ENCODE results near the gene NFE2L2. TPM values are rescaled to one million over a fixed set of nuclear protein-coding genes. Genes with fewer than 3 reads are reported as not detected.
"Not testable (repeated sequence)": the region's sequence is repeated elsewhere in the genome, so short reads cannot be mapped to it uniquely, and the experiment has no call there.

NFE2L2 gene
- total and polyA plus RNA-seq, 8 donors = 76.0 to 104 (median 88.7) TPM

DNA sequence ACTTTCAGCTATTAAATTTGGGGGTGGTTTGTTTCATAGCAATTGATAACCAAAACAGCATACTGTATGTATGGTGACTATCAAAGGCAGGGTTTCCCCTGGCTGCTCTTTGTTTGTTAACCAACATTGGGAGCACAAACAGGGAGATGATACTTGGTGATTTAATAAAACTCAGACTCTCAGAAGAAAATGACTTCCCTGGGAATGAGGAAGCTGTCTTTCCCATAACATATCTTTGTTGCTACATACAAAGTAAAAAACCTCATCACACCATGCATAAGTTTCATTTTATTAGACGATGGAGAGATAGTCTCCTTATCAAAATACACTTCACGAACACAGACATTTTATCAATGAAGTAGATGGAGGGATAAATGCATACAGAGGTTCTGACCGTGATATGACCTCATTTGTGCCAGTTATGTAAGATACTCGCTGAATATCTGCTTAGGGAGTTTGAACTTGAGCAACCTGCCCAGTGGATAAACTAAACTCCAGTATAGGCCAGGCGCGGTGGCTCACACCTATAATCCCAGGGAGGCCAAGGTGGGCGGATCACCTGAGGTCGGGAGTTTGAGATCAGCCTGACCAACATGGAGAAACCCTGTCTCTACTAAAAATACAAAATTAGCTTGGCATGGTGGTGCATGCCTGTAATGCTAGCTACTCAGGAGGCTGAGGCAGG, 3.8 kb upstream of the NFE2L2 start:
- intact Hi-C loops (cut with DNase I) = loop anchor here in 1 of 2 donors (10.0 kb wide), 1 partner anchor 104 kb away; no protein-coding TSS in a partner anchor
- ATAC-seq = no peak
- H3K36me3 ChIP-seq = no peaks in the 10 kb centered on the region
- H3K4me3 ChIP-seq = no peak overlapping the region
- peak overlapping the region in 1 of 2 donors; percentile 28 for H3K27ac ChIP-seq
- no peak for DNase-seq
- H3K4me1 ChIP-seq = peaks cover 15 to 20% of the 10 kb centered on the region in 2 donors
- no peaks in the 10 kb centered on the region for H3K27me3 ChIP-seq
- no peaks in the 10 kb centered on the region for H3K9me3 ChIP-seq
- TF ChIP-seq, protein P1, sequence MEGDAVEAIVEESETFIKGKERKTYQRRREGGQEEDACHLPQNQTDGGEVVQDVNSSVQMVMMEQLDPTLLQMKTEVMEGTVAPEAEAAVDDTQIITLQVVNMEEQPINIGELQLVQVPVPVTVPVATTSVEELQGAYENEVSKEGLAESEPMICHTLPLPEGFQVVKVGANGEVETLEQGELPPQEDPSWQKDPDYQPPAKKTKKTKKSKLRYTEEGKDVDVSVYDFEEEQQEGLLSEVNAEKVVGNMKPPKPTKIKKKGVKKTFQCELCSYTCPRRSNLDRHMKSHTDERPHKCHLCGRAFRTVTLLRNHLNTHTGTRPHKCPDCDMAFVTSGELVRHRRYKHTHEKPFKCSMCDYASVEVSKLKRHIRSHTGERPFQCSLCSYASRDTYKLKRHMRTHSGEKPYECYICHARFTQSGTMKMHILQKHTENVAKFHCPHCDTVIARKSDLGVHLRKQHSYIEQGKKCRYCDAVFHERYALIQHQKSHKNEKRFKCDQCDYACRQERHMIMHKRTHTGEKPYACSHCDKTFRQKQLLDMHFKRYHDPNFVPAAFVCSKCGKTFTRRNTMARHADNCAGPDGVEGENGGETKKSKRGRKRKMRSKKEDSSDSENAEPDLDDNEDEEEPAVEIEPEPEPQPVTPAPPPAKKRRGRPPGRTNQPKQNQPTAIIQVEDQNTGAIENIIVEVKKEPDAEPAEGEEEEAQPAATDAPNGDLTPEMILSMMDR (IDR thresholded peaks at IDR 0.05) = no peak

DNA sequence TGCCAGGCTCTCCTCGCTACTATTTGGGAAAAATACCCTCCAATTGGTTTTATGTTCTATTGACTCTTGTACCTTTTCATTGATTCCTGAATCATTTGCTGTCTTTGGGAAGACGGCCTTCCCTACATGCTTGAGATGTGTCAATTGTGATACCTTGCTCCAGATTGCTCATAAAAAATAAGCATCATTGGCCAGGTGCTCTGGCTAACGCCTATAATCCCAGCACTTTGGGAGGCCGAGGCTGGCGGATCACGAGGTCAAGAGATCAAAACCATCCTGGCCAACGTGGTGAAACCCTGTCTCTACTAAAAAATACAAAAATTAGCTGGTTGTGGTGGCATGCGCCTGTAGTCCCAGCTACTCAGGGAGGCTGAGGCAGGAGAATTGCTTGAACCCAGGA, 2.4 kb upstream of the NFE2L2 start:
- not testable (repeated sequence) for H3K9me3 ChIP-seq, ATAC-seq

DNA sequence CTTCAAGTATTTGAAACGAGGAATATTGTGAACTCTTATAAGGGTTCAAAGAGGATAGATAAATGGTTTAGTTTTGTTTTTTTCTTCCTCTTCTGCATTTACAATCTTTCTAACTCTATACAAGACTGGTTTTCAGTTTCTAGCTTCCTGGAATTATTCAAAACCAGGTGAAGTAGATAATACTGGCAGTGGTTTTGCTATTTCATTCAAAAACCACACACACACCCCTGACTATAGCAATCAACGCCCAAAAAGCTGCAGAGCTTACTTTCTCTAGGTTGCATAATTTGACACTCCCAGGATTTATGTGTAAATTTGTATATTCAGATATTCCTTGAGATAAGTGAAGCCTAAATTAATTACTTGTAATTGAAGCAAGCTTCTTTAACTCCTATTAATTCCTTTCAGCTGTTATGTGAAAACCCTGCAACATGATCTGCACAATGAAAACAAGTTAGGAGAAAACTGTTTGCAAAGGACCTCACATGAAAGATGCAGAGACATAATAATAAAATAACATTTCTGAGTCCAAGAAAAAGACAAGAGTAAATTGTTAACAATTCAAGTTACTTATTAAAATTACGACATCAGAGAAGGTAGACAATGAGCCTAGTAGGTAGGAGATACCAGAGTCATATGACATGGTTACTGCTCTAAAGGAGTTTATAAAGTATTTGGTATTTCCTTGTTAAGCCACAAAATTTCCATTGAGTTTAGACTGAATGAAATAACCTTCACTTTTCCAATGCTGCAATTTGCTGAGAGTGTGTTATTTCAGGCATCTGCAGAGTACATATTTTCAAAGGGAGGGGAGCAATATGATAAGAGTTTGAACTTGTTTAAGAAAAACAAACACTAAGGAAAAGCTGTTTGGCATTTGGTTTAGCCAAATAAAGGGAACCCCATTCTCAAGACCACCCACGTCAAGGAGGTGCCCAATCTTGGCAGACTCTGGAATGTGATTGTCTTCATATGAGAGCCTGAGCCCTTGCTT, 1.6 kb upstream of the NFE2L2 start:
- H3K36me3 ChIP-seq = no peaks in the 10 kb centered on the region
- intact Hi-C loops (cut with DNase I) = loop anchor here in 1 of 2 donors (10.0 kb wide), 1 partner anchor 101 kb away; no protein-coding TSS in a partner anchor
- peak overlapping the region; percentile 100 for H3K27ac ChIP-seq
- TF ChIP-seq, protein P1 (IDR thresholded peaks at IDR 0.05) = no peak
- H3K27me3 ChIP-seq = no peaks in the 10 kb centered on the region
- ATAC-seq = peak; percentile 0
- H3K9me3 ChIP-seq = no peaks in the 10 kb centered on the region
- H3K4me3 ChIP-seq = peak overlapping the region in 1 of 2 donors; percentile 94
- no peak for DNase-seq
- peaks cover 20 to 31% of the 10 kb centered on the region in 2 donors for H3K4me1 ChIP-seq

More for the DNA sequence above, 2.4 kb upstream of the NFE2L2 start:
- H3K36me3 ChIP-seq, H3K27me3 ChIP-seq, DNase-seq, H3K4me3 ChIP-seq: not testable (repeated sequence)
- intact Hi-C loops (cut with DNase I) = loop anchor here in 1 of 2 donors (10.0 kb wide), 1 partner anchor 102 kb away; no protein-coding TSS in a partner anchor
- peak overlapping the region; percentile 100 for H3K27ac ChIP-seq
- H3K4me1 ChIP-seq = peaks cover 15 to 23% of the 10 kb centered on the region in 2 donors

DNA sequence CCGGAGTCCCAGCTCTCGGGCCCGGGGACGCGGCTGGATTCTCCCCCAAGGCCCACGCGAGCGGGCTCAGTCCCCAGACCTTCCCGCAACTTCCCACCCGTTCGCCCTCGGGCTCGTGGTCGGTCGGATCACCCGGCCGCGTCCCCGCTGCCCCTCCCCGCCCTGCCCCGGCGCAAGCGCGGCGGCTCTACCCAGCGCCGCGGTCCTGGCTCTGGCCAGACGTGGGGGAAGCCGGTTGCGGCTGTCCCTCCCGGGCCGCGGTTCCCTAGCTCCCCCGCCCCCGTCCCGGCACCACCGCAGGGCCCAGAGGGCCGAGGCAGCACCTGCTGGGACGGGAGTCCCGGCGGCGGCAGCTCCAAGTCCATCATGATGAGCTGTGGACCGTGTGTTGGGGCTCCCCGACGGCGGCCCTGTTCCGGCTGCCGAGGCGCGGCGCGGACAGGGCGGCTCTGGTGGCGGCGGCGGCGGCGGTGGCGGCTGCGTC, 276 bp downstream of the NFE2L2 start:
- ATAC-seq = peak; percentile 10

More for the DNA sequence above, 276 bp downstream of the NFE2L2 start:
- no peaks in the 10 kb centered on the region for H3K36me3 ChIP-seq
- H3K4me1 ChIP-seq = peaks cover 22 to 50% of the 10 kb centered on the region in 2 donors
- intact Hi-C loops (cut with DNase I) = loop anchor here in 1 of 2 donors (5.0 to 10.0 kb wide), 2 partner anchors 52 to 99 kb away; partner anchors contain the start of gene HNRNPA3
- H3K4me3 ChIP-seq = peak overlapping the region; percentile 94
- H3K9me3 ChIP-seq = no peaks in the 10 kb centered on the region
- TF ChIP-seq, protein P1 (IDR thresholded peaks at IDR 0.05) = no peak
- H3K27ac ChIP-seq = peak overlapping the region; percentile 100
- peak in 1 of 4 donors; percentile 44 for DNase-seq
- H3K27me3 ChIP-seq = no peaks in the 10 kb centered on the region
